Endodermal cell (in vitro differentiated cells): ENCODE measurements around the gene OXCT1. TPM values are rescaled to one million over a fixed set of nuclear protein-coding genes. Genes with fewer than 3 reads are reported as not detected.

Experiments
- DNase-seq: peaks from one replicate; pipeline ENCODE4 v3.0.0-alpha.2; 2017
- H3K27ac ChIP-seq: 2 replicates; pipeline ENCODE4 v1.5.1; 2013; ENCODE audit warnings: mild to moderate bottlenecking, low read depth, low read length, moderate library complexity
- H3K27me3 ChIP-seq: 2 replicates; pipeline ENCODE4 v1.6.1; 2013; ENCODE audit warnings: mild to moderate bottlenecking, low read length, moderate library complexity; ENCODE audit not compliant: insufficient read depth, control insufficient read depth, poor library complexity, severe bottlenecking
- H3K36me3 ChIP-seq: 2 replicates; pipeline ENCODE4 v1.7.0; 2013; ENCODE audit warnings: mild to moderate bottlenecking, low read length, moderate library complexity; ENCODE audit not compliant: control insufficient read depth, insufficient read depth
- H3K4me1 ChIP-seq: one replicate; pipeline ENCODE4 v1.7.0; 2013; ENCODE audit warnings: low read length; ENCODE audit not compliant: control insufficient read depth, insufficient read depth
- H3K4me3 ChIP-seq: 2 replicates; pipeline ENCODE4 v1.5.1; 2013; ENCODE audit warnings: mild to moderate bottlenecking, low read length, moderate library complexity
- H3K9ac ChIP-seq: 2 replicates; pipeline ENCODE4 v1.6.1; 2013; ENCODE audit warnings: mild to moderate bottlenecking, low read length, moderate library complexity; ENCODE audit not compliant: poor library complexity, severe bottlenecking; ENCODE audit errors: extremely low read depth
- H3K9me3 ChIP-seq: 2 replicates; pipeline ENCODE4 v1.6.1; 2013; ENCODE audit warnings: mild to moderate bottlenecking, low read length, moderate library complexity; ENCODE audit not compliant: control insufficient read depth
- H3K27ac Mint-ChIP-seq: 2 replicates; pipeline ENCODE4 v1.8.0; 2020; ENCODE audit warnings: mixed read lengths
- H3K27me3 Mint-ChIP-seq: 2 replicates; pipeline ENCODE4 v1.8.0; 2021; ENCODE audit warnings: mild to moderate bottlenecking, mixed read lengths; ENCODE audit not compliant: insufficient read depth
- H3K36me3 Mint-ChIP-seq: 2 replicates; pipeline ENCODE4 v1.8.0; 2020; ENCODE audit warnings: low read depth, mixed read lengths
- H3K4me1 Mint-ChIP-seq: 2 replicates; pipeline ENCODE4 v1.8.0; 2020; ENCODE audit warnings: mixed read lengths
- H3K4me3 Mint-ChIP-seq: 2 replicates; pipeline ENCODE4 v1.8.0; 2020; ENCODE audit warnings: mild to moderate bottlenecking, moderate library complexity, mixed read lengths
- H3K9me3 Mint-ChIP-seq: 2 replicates; pipeline ENCODE4 v1.8.0; 2020; ENCODE audit warnings: mild to moderate bottlenecking, mixed read lengths
- CTCF ChIP-seq: fragments of 200-600 bp; sonication (generic); conservative IDR thresholded peaks from 2 replicates; pipeline ENCODE4 v1.5.0; 2021; ENCODE audit warnings: antibody characterized with exemption, mild to moderate bottlenecking
- WGBS, 2 experiments: methylation state at CpG; one replicate each; pipeline versions ENCODE4 v1.1.5 to v1.1.7; 2013; ENCODE audit warnings: missing lambda C conversion rate in 2 of 2, mixed read lengths in 1 of 2; ENCODE audit not compliant: insufficient coverage in 1 of 2, insufficient read length in 1 of 2; 5-methylcytosine and 5-hydroxymethylcytosine counted together
- total RNA-seq, 2 donors: library from RNA; stranded (reverse); fragmentation: NEBNext Ultra II Directional in 1 of 2; extraction: Animal tissue kit (Norgen Biotek cat#: 25700) in 1 of 2; gene quantifications; 2 replicates in 1 of 2; 3 replicates in 1 of 2; pipeline ENCODE4 v1.2.1, GENCODE V29; 2021

Gene OXCT1
- total RNA-seq, 2 donors from 2014 or later, result 24.5 to 25.1 TPM

GRCh38 chr5:41695920-41696582, 174.2 kb downstream of the OXCT1 start:
- Histone ChIP-seq H3K27ac (no peak overlapping the region), H3K9ac (no peak overlapping the region), H3K36me3 (no peaks in the 10 kb centered on the region), H3K4me1 (no peaks in the 10 kb centered on the region), H3K27me3 (no peaks in the 10 kb centered on the region), H3K9me3 (no peaks in the 10 kb centered on the region), H3K4me3 (no peak overlapping the region)
- WGBS, 2 experiments, result 71 to 92% methylated on average over 1 to 3 of the region's 3 CpGs
- TF ChIP-seq CTCF, result peak; percentile 49
- no peak overlapping the region for H3K27ac Mint-ChIP-seq
- peaks cover 7% of the 10 kb centered on the region for H3K4me1 Mint-ChIP-seq
- no peak overlapping the region for H3K4me3 Mint-ChIP-seq
- H3K9me3 Mint-ChIP-seq, result no peaks in the 10 kb centered on the region
- H3K36me3 Mint-ChIP-seq, result no peaks in the 10 kb centered on the region
- DNase-seq, result peak; percentile 46
- H3K27me3 Mint-ChIP-seq, result no peaks in the 10 kb centered on the region

GRCh38 chr5:41686767-41687166, 183.5 kb downstream of the OXCT1 start:
- Mint-ChIP-seq H3K27ac (no peak overlapping the region), H3K27me3 (no peaks in the 10 kb centered on the region)
- WGBS, 2 experiments, result 92 to 98% methylated on average over 2 of the region's 2 CpGs

DNA sequence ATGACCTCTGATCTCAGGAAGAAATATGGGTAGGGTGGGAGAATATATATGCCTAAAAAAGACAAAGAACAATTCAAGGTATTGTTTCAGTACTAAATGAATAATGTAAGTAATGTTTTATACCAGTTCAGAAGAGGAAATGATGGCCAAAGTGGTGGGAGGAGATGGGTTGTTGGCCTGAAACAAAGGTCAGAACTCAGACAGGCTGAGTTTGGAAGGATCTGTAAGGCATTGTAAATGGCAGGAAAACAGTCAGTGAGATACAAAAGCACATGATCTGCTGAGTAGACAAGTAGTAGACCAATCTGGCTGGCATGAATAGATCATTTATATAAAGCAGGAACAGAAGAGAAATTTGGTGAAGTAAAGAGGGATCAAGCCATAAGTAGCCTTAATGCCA, 184.0 kb downstream of the OXCT1 start:
- Mint-ChIP-seq H3K4me3 (no peak overlapping the region), H3K27ac (no peak overlapping the region), H3K27me3 (no peaks in the 10 kb centered on the region), H3K4me1 (peaks cover 11% of the 10 kb centered on the region), H3K36me3 (no peaks in the 10 kb centered on the region), H3K9me3 (no peaks in the 10 kb centered on the region)
- H3K36me3 ChIP-seq, result no peaks in the 10 kb centered on the region
- no peaks in the 10 kb centered on the region for H3K27me3 ChIP-seq
- DNase-seq, result no peak
- H3K4me1 ChIP-seq, result peaks cover 2% of the 10 kb centered on the region
- no peak overlapping the region for H3K9ac ChIP-seq
- no peaks in the 10 kb centered on the region for H3K9me3 ChIP-seq
- no peak overlapping the region for H3K27ac ChIP-seq
- H3K4me3 ChIP-seq, result no peak overlapping the region
- no peak for TF ChIP-seq CTCF

More at GRCh38 chr5:41686767-41687166, 183.5 kb downstream of the OXCT1 start:
- Histone ChIP-seq H3K4me3 (no peak overlapping the region), H3K36me3 (no peaks in the 10 kb centered on the region), H3K27me3 (no peaks in the 10 kb centered on the region), H3K4me1 (peaks cover 2% of the 10 kb centered on the region), H3K9me3 (no peaks in the 10 kb centered on the region), H3K27ac (no peak overlapping the region), H3K9ac (no peak overlapping the region)
- no peaks in the 10 kb centered on the region for H3K36me3 Mint-ChIP-seq
- no peaks in the 10 kb centered on the region for H3K9me3 Mint-ChIP-seq
- no peak for DNase-seq
- no peak for TF ChIP-seq CTCF
- H3K4me3 Mint-ChIP-seq, result no peak overlapping the region
- peaks cover 11% of the 10 kb centered on the region for H3K4me1 Mint-ChIP-seq
